Measurements from ENCODE around the gene PCDHA4. TPM values are rescaled to one million over a fixed set of nuclear protein-coding genes. Genes with fewer than 3 reads are reported as not detected.
"Not testable (repeated sequence)": the region's sequence is repeated elsewhere in the genome, so short reads cannot be mapped to it uniquely, and the experiment has no call there.

Gene PCDHA4
- total and polyA plus RNA-seq, 8 donors, result 0.08 to 2.6 (median 1.1) TPM; not detected in 2

DNA sequence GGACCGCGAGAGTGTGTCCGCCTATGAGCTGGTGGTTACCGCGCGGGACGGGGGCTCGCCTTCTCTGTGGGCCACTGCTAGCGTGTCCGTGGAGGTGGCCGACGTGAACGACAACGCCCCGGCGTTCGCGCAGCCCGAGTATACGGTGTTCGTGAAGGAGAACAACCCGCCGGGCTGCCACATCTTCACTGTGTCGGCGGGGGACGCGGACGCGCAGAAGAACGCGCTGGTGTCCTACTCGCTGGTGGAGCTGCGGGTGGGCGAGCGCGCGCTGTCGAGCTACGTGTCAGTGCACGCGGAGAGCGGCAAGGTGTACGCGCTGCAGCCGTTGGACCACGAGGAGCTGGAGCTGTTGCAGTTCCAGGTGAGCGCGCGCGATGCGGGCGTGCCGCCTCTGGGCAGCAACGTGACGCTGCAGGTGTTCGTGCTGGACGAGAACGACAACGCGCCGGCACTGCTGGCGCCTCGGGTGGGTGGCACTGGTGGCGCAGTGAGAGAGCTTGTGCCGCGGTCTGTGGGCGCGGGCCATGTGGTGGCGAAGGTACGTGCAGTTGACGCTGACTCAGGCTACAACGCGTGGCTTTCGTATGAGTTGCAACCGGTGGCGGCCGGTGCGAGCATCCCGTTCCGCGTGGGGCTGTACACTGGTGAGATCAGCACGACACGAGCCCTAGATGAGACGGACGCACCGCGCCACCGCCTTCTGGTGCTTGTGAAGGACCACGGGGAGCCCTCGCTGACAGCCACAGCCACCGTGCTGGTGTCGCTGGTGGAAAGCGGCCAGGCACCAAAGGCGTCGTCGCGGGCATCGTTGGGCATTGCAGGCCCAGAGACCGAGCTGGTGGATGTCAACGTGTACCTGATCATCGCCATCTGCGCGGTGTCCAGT lies 29.0 kb downstream of the PCDHA4 start:
- H3K9me3 ChIP-seq, result peaks cover 19 to 66% (median 40%) of the 10 kb centered on the region in 4 donors
- DNase-seq, result no peak
- H3K4me3 ChIP-seq, result no peak overlapping the region
- no peak overlapping the region for H3K27ac ChIP-seq
- no peaks in the 10 kb centered on the region for H3K4me1 ChIP-seq
- intact Hi-C loops (cut with DNase I; ENCODE audit: low total_unique reads), result no loop called here
- TF ChIP-seq POLR2AphosphoS5 (IDR thresholded peaks at IDR 0.05) (no peak), EP300 (IDR thresholded peaks at IDR 0.05) (no peak), POLR2A (IDR thresholded peaks at IDR 0.05) (no peak)
- TF ChIP-seq, protein P1, sequence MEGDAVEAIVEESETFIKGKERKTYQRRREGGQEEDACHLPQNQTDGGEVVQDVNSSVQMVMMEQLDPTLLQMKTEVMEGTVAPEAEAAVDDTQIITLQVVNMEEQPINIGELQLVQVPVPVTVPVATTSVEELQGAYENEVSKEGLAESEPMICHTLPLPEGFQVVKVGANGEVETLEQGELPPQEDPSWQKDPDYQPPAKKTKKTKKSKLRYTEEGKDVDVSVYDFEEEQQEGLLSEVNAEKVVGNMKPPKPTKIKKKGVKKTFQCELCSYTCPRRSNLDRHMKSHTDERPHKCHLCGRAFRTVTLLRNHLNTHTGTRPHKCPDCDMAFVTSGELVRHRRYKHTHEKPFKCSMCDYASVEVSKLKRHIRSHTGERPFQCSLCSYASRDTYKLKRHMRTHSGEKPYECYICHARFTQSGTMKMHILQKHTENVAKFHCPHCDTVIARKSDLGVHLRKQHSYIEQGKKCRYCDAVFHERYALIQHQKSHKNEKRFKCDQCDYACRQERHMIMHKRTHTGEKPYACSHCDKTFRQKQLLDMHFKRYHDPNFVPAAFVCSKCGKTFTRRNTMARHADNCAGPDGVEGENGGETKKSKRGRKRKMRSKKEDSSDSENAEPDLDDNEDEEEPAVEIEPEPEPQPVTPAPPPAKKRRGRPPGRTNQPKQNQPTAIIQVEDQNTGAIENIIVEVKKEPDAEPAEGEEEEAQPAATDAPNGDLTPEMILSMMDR (IDR thresholded peaks at IDR 0.05), result no peak
- H3K36me3 ChIP-seq, result no peaks in the 10 kb centered on the region
- H3K27me3 ChIP-seq, result peaks cover 0 to 60% (median 4%) of the 10 kb centered on the region in 3 donors
- 45 to 62% (median 49%) methylated on average over 42 to 103 of the region's 103 CpGs for WGBS, 5 donors

DNA sequence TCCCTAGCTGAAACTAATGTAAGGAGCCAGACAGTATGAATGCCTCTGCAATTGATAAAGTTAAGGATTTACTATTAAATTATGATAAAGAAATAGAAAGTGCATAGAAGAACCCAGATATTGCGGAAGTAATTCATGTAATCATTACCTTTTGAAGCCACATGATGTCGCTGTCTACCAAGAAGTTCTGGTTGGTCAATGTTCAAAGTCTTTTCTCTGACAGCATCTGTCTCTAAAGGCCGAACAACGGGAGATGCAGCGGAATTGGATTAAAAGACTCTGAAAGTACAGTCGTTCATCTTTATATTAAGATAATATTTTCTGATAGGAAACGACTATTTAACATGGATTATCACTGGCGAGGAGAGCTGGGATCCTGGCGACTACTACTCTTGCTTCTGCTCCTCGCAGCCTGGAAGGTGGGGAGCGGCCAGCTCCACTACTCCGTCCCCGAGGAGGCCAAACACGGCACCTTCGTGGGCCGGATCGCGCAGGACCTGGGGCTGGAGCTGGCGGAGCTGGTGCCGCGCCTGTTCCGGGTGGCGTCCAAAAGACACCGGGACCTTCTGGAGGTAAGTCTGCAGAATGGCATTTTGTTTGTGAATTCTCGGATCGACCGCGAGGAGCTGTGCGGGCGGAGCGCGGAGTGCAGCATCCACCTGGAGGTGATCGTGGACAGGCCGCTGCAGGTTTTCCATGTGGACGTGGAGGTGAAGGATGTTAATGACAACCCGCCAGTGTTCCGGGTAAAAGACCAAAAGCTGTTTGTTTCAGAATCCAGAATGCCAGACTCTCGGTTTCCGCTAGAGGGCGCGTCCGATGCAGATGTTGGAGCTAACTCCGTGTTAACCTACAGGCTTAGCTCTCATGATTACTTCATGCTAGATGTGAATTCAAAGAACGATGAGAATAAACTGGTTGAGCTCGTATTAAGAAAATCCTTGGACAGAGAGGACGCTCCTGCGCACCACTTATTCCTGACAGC lies 34.4 kb downstream of the PCDHA4 start, which contains the start of gene PCDHA8:
Gene PCDHA8, plus strand, starts transcription at position 210 of the 985 bp plus-strand sequence. Its CDS starts 135 bp downstream, at position 345.
- Histone ChIP-seq H3K36me3 (no peaks in the 10 kb centered on the region), H3K4me1 (no peaks in the 10 kb centered on the region), H3K4me3 (no peak within 1 kb of the TSS), H3K27me3 (peaks cover 0 to 46% (median 6%) of the 10 kb centered on the region in 3 donors), H3K9me3 (peaks cover 18 to 78% (median 46%) of the 10 kb centered on the region in 4 donors), H3K27ac (no peak within 1 kb of the TSS)
- intact Hi-C loops (cut with DNase I; ENCODE audit: low total_unique reads), result no loop called here
- DNase-seq, result no peak
- 20 to 36% (median 26%) methylated on average over 21 to 47 of the region's 47 CpGs for WGBS, 5 donors
- TF ChIP-seq POLR2AphosphoS5 (IDR thresholded peaks at IDR 0.05) (no peak), POLR2A (IDR thresholded peaks at IDR 0.05) (no peak), EP300 (IDR thresholded peaks at IDR 0.05) (no peak)
- TF ChIP-seq, protein P1 (IDR thresholded peaks at IDR 0.05), result no peak

DNA sequence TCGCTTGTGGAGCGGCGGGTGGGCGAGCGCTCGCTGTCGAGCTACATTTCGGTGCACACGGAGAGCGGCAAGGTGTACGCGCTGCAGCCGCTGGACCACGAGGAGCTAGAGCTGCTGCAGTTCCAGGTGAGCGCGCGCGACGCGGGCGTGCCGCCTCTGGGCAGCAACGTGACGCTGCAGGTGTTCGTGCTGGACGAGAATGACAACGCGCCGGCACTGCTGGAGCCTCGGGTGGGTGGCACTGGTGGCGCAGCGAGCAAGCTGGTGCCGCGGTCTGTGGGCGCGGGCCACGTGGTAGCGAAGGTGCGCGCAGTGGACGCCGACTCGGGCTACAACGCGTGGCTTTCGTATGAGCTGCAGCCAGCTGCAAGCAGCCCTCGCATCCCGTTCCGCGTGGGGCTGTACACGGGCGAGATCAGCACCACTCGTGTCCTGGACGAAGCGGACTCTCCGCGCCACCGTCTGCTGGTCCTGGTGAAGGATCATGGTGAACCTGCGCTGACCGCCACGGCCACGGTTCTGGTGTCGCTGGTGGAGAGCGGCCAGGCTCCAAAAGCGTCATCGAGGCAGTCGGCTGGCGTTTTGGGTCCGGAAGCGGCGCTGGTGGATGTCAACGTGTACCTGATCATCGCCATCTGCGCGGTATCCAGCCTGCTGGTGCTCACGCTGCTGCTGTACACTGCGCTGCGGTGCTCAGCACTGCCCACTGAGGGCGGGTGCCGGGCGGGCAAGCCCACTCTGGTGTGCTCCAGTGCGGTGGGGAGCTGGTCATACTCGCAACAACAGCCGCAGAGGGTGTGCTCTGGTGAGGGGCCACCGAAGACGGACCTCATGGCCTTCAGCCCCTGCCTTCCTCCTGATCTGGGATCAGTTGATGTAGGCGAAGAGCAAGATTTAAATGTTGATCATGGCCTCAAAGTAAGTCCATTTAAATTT lies 36.2 kb downstream of the PCDHA4 start:
- no peaks in the 10 kb centered on the region for H3K36me3 ChIP-seq
- TF ChIP-seq, protein P1 (IDR thresholded peaks at IDR 0.05), result no peak
- TF ChIP-seq POLR2A (IDR thresholded peaks at IDR 0.05) (no peak), EP300 (IDR thresholded peaks at IDR 0.05) (no peak), POLR2AphosphoS5 (IDR thresholded peaks at IDR 0.05) (no peak)
- H3K27me3 ChIP-seq, result peaks cover 0 to 48% (median 7%) of the 10 kb centered on the region in 3 donors
- peaks cover 13 to 77% (median 48%) of the 10 kb centered on the region in 4 donors for H3K9me3 ChIP-seq
- intact Hi-C loops (cut with DNase I; ENCODE audit: low total_unique reads), result no loop called here
- no peaks in the 10 kb centered on the region for H3K4me1 ChIP-seq
- WGBS, 5 donors, result 49 to 64% (median 54%) methylated on average over 46 to 87 of the region's 87 CpGs; no CpG with 5 or more reads in 1 of the 5 donors
- no peak for DNase-seq
- H3K4me3 ChIP-seq, result no peak overlapping the region
- H3K27ac ChIP-seq, result no peak overlapping the region

DNA sequence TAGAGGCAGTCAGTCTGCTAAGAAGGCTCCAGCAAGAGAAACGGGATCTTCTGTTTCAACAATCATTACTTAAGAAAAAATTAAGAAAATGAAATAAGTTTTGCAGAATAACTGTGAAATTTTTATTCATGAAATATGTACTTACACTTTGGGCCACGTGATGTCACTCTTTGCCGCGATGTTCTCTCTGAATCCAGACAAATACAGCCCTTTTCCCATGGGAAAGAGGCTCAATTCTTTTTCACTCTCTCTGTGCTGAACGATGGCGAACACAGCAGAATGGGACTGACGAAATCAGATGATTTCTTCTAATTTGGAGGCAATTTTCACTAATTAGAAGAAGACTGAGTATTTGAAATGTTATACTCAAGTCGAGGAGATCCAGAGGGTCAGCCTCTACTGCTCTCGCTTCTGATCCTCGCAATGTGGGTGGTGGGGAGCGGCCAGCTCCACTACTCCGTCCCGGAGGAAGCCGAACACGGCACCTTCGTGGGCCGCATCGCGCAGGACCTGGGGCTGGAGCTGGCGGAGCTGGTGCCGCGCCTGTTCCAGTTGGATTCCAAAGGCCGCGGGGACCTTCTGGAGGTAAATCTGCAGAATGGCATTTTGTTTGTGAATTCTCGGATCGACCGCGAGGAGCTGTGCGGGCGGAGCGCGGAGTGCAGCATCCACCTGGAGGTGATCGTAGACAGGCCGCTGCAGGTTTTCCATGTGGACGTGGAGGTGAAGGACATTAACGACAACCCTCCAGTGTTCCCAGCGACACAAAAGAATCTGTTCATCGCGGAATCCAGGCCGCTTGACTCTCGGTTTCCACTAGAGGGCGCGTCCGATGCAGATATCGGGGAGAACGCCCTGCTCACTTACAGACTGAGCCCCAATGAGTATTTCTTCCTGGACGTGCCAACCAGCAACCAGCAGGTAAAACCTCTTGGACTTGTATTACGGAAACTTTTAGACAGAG lies 41.6 kb downstream of the PCDHA4 start, which contains the start of gene PCDHA9:
Gene PCDHA9, plus strand, starts transcription at position 244 of the 964 bp plus-strand sequence. Its CDS starts 114 bp downstream, at position 358.
- intact Hi-C loops (cut with DNase I; ENCODE audit: low total_unique reads); H3K4me1 ChIP-seq; H3K4me3 ChIP-seq; H3K27ac ChIP-seq; DNase-seq; H3K36me3 ChIP-seq: not testable (repeated sequence)
- Histone ChIP-seq H3K27me3 (peaks cover 0 to 48% (median 7%) of the 10 kb centered on the region in 3 donors), H3K9me3 (peaks cover 0 to 64% (median 49%) of the 10 kb centered on the region in 4 donors)
- 17 to 33% (median 25%) methylated on average over 16 to 46 of the region's 48 CpGs; no CpG with 5 or more reads in 1 of the 5 donors for WGBS, 5 donors

DNA sequence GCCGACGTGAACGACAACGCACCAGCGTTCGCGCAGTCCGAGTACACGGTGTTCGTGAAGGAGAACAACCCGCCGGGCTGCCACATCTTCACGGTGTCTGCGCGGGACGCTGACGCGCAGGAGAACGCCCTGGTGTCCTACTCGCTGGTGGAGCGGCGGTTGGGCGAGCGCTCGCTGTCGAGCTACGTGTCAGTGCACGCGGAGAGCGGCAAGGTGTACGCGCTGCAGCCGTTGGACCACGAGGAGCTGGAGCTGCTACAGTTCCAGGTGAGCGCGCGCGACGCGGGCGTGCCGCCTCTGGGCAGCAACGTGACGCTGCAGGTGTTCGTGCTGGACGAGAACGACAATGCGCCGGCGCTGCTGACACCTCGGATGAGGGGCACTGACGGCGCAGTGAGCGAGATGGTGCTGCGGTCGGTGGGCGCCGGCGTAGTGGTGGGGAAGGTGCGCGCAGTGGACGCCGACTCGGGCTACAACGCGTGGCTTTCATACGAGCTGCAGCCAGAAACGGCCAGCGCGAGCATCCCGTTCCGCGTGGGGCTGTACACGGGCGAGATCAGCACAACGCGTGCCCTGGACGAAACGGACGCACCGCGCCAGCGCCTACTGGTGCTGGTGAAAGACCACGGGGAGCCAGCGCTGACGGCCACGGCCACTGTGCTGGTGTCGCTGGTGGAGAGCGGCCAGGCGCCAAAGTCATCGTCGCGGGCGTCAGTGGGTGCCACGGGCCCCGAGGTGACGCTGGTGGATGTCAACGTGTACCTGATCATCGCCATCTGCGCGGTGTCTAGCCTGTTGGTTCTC lies 43.2 kb downstream of the PCDHA4 start:
- 47 to 58% (median 54%) methylated on average over 49 to 101 of the region's 101 CpGs; no CpG with 5 or more reads in 1 of the 5 donors for WGBS, 5 donors
- peaks cover 0 to 60% (median 51%) of the 10 kb centered on the region in 4 donors for H3K9me3 ChIP-seq
- H3K4me3 ChIP-seq, result not testable (repeated sequence)

More for the DNA sequence above, 43.2 kb downstream of the PCDHA4 start:
- H3K36me3 ChIP-seq; intact Hi-C loops (cut with DNase I; ENCODE audit: low total_unique reads); DNase-seq; H3K4me1 ChIP-seq; H3K27ac ChIP-seq: not testable (repeated sequence)
- peaks cover 0 to 49% (median 6%) of the 10 kb centered on the region in 3 donors for H3K27me3 ChIP-seq
